Measurements from ENCODE around the gene MIPOL1.

DNA sequence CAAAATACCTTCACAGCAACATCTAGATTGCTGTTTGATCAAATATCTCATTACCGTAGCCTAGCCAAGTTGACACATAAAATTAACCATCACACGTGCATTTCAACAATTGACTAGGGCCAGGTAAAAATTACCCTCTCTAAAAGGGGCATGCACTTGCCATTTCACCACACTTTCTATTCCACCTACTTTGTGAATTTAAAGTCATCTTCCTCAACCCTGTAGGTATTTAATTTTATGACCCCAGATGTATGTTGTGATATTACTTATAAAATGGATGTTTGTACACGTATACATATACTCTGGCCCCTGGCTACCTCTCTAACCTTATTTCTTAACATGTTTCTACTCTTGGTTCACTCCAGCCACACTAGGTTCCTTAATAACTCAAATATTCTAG lies 237.1 kb downstream of the MIPOL1 start:
- TF ChIP-seq POLR2A (IDR thresholded peaks at IDR 0.05) (no peak), POLR2AphosphoS5 (IDR thresholded peaks at IDR 0.05) (no peak)
- TF ChIP-seq, protein P1, sequence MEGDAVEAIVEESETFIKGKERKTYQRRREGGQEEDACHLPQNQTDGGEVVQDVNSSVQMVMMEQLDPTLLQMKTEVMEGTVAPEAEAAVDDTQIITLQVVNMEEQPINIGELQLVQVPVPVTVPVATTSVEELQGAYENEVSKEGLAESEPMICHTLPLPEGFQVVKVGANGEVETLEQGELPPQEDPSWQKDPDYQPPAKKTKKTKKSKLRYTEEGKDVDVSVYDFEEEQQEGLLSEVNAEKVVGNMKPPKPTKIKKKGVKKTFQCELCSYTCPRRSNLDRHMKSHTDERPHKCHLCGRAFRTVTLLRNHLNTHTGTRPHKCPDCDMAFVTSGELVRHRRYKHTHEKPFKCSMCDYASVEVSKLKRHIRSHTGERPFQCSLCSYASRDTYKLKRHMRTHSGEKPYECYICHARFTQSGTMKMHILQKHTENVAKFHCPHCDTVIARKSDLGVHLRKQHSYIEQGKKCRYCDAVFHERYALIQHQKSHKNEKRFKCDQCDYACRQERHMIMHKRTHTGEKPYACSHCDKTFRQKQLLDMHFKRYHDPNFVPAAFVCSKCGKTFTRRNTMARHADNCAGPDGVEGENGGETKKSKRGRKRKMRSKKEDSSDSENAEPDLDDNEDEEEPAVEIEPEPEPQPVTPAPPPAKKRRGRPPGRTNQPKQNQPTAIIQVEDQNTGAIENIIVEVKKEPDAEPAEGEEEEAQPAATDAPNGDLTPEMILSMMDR (IDR thresholded peaks at IDR 0.05) = no peak

Data from breast epithelium (tissue), 3 donors.